Measurements from ENCODE around the gene PRKCI.
"Not testable (repeated sequence)": the region's sequence is repeated elsewhere in the genome, so short reads cannot be mapped to it uniquely, and the experiment has no call there.

Gene PRKCI

GRCh38 chr3:170221924-170222646 is at the start of gene PRKCI:
PRKCI (plus strand) TSS chr3:170222424; CDS start chr3:170222670, 246 bp downstream.
- Histone ChIP-seq H3K36me3 (ENCODE audit: insufficient read depth, insufficient read length, low read length) (peaks cover 3% of the 10 kb centered on the region), H3K9ac (ENCODE audit: insufficient read length, low read depth) (peak within 1 kb of the TSS; percentile 94), H3K9me3 (ENCODE audit: insufficient read depth, low read length) (peaks cover 5% of the 10 kb centered on the region; the same call in 1 of the 2 replicates), H3K4me3 (ENCODE audit: insufficient read length, low read depth) (peak within 1 kb of the TSS; percentile 55), H3K27me3 (ENCODE audit: insufficient read depth, insufficient read length) (no peaks in the 10 kb centered on the region), H3K4me1 (ENCODE audit: insufficient read depth, insufficient read length) (no peaks in the 10 kb centered on the region)
- TF ChIP-seq ZNF274 (IDR thresholded peaks at IDR 0.05; ENCODE audit: low read depth, low read length) (no peak), SUZ12 (IDR thresholded peaks at IDR 0.05; ENCODE audit: extremely low read depth, insufficient read depth, insufficient read length) (no peak)
- peak; percentile 96 for DNase-seq (ENCODE audit: low read depth, low spot score)

DNA sequence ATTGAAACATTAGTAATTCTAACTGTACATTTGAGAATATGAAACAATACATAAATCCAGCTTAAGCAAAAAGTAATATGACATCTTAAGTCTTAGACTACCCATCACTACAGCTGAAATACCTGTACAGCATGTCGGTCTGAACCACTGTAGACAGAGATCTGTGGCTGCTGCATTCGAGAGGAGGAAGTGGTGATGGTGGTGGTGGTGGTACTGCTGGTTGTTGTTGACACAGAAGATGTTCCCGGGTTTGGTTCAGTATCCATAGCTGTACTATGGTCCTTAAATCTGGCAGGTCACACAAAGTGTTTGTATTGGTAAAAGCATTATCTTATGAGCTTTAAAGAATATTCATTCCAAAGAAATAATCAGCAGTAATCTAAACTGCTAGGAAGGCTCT is 43.6 kb upstream of the PRKCI start:
- no peaks in the 10 kb centered on the region for H3K4me1 ChIP-seq (ENCODE audit: insufficient read depth, insufficient read length)
- TF ChIP-seq SUZ12 (IDR thresholded peaks at IDR 0.05; ENCODE audit: extremely low read depth, insufficient read depth, insufficient read length) = no peak
- no peak for TF ChIP-seq YY1 (IDR thresholded peaks at IDR 0.05; ENCODE audit: insufficient read depth, insufficient read length)
- no peak overlapping the region for H3K4me3 ChIP-seq (ENCODE audit: insufficient read length, low read depth)
- H3K36me3 ChIP-seq (ENCODE audit: insufficient read depth, insufficient read length, low read length) = peaks cover 52% of the 10 kb centered on the region
- H3K9ac ChIP-seq (ENCODE audit: insufficient read length, low read depth) = no peak overlapping the region
- H3K9me3 ChIP-seq (ENCODE audit: insufficient read depth, low read length) = no peaks in the 10 kb centered on the region
- no peak for DNase-seq (ENCODE audit: low read depth, low spot score)
- H3K27me3 ChIP-seq (ENCODE audit: insufficient read depth, insufficient read length) = no peaks in the 10 kb centered on the region

GRCh38 chr3:170179432-170179831 is 42.8 kb upstream of the PRKCI start:
- no peak overlapping the region for H3K4me3 ChIP-seq (ENCODE audit: insufficient read length, low read depth)
- DNase-seq (ENCODE audit: low read depth, low spot score) = no peak
- peak overlapping the region; percentile 94 for H3K9ac ChIP-seq (ENCODE audit: insufficient read length, low read depth)
- TF ChIP-seq YY1 (IDR thresholded peaks at IDR 0.05; ENCODE audit: insufficient read depth, insufficient read length) (no peak), SUZ12 (IDR thresholded peaks at IDR 0.05; ENCODE audit: extremely low read depth, insufficient read depth, insufficient read length) (no peak), ZNF274 (IDR thresholded peaks at IDR 0.05; ENCODE audit: low read depth, low read length) (no peak)
- H3K27me3 ChIP-seq (ENCODE audit: insufficient read depth, insufficient read length) = no peaks in the 10 kb centered on the region
- no peaks in the 10 kb centered on the region for H3K9me3 ChIP-seq (ENCODE audit: insufficient read depth, low read length)
- peaks cover 45% of the 10 kb centered on the region for H3K36me3 ChIP-seq (ENCODE audit: insufficient read depth, insufficient read length, low read length)
- no peaks in the 10 kb centered on the region for H3K4me1 ChIP-seq (ENCODE audit: insufficient read depth, insufficient read length)

GRCh38 chr3:170180079-170180907 is 41.9 kb upstream of the PRKCI start:
- H3K4me1 ChIP-seq (ENCODE audit: insufficient read depth, insufficient read length) = no peaks in the 10 kb centered on the region
- H3K9me3 ChIP-seq (ENCODE audit: insufficient read depth, low read length) = no peaks in the 10 kb centered on the region
- peak overlapping the region; percentile 94 for H3K9ac ChIP-seq (ENCODE audit: insufficient read length, low read depth)
- no peak for DNase-seq (ENCODE audit: low read depth, low spot score)
- H3K27me3 ChIP-seq (ENCODE audit: insufficient read depth, insufficient read length) = no peaks in the 10 kb centered on the region
- H3K4me3 ChIP-seq (ENCODE audit: insufficient read length, low read depth) = peak overlapping the region; percentile 91
- TF ChIP-seq YY1 (IDR thresholded peaks at IDR 0.05; ENCODE audit: insufficient read depth, insufficient read length) = no peak
- TF ChIP-seq ZNF274 (IDR thresholded peaks at IDR 0.05; ENCODE audit: low read depth, low read length) = no peak
- TF ChIP-seq SUZ12 (IDR thresholded peaks at IDR 0.05; ENCODE audit: extremely low read depth, insufficient read depth, insufficient read length) = no peak
- H3K36me3 ChIP-seq (ENCODE audit: insufficient read depth, insufficient read length, low read length) = peaks cover 37% of the 10 kb centered on the region

DNA sequence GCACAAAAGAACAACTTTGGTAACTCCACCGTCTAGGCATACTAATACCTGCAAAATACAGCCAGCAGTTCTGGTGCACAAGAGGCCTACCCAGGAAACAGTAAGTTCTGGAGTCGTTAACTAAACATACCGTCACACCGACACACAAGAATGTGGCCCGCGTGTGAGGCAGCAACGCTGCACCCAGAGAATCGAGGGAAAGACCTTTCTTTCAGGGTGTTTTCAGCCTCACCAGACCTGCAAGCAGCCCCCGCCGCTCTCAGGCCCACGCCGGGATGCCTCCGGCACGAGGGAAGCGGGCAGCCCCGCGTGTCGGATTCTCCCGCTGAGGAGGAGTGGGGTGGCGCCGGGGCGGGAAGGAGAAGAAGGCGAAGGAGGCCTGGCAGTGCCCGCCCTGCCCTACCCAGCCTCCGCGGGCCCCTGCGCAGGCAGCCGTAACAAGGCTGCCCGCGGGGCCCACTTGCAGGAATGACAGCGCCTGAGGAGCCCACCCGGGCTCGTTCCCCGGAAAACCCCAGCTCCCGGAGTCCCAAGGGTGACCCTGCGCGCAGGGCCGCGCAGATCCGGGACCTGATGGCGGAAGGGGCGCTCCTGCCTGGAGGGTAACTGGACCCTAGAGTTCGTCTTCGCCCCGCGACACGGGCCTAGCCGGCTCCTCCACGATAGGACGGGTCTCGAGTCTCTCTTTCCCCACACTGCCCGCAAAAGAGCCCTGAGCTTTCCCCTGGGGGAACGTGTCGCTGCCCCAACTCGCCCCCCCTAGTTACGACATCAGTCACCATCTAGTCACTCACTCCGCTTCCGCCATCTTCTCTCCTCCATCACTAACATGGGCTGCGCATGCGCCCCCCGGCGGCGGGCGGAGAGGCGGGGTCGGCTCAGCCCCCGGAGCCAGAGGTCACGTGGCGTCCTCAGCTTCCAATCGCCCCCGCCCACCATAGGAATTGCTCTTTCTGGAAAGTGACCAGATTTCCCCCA is 41.0 kb upstream of the PRKCI start, which contains the start of gene PHC3:
TSS of gene PHC3 (minus strand) at position 826 of the 978 bp plus-strand sequence. CDS start at position 808, 18 bp downstream.
- Histone ChIP-seq H3K9me3 (ENCODE audit: insufficient read depth, low read length) (no peaks in the 10 kb centered on the region), H3K4me1 (ENCODE audit: insufficient read depth, insufficient read length) (no peaks in the 10 kb centered on the region), H3K4me3 (ENCODE audit: insufficient read length, low read depth) (peak within 1 kb of the TSS; percentile 91), H3K27me3 (ENCODE audit: insufficient read depth, insufficient read length) (no peaks in the 10 kb centered on the region), H3K36me3 (ENCODE audit: insufficient read depth, insufficient read length, low read length) (peaks cover 29% of the 10 kb centered on the region), H3K9ac (ENCODE audit: insufficient read length, low read depth) (peak within 1 kb of the TSS; percentile 94)
- no peak for TF ChIP-seq ZNF274 (IDR thresholded peaks at IDR 0.05; ENCODE audit: low read depth, low read length)
- TF ChIP-seq YY1 (IDR thresholded peaks at IDR 0.05; ENCODE audit: insufficient read depth, insufficient read length) = peak; percentile 75
- TF ChIP-seq SUZ12 (IDR thresholded peaks at IDR 0.05; ENCODE audit: extremely low read depth, insufficient read depth, insufficient read length) = no peak
- DNase-seq (ENCODE audit: low read depth, low spot score) = peak; percentile 91

DNA sequence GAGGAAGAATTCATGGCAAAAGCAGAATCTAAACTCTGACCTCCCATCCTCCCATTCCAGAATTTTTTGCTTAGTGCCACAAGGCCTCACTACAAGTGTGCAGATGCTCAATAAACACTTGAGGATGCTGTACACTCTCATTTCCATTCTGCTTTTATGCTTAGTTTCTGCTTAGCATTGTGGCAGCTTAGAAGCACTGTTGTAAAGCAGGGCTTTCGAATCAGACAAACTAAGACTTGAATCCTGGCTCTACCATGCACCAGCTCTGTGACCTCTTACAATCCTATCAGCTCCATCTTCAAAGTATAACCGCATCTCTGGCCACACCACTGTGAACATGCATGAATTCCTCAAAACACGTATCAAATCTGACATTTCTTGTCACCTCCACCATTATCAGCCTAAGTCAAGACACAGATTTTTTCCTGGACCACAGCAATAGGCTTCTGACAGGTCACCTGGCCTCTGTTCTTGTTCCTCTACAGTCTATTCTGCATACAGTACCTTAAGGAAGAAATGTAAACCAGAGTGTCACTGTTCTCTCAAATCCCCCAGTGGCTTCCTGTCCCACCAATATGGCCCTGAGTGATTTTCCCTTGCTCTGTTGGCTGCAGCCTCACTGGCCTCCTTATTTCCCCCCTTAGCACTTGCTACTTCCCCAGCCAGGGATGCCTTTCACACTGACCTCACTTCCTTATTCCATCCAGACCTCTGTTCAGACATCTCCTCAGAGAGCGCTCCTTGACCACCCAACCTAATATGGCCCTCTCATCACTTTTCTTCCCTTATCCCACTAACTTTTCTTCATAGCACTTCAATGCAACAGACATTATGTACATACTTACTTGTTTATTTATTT is 32.6 kb upstream of the PRKCI start:
- Histone ChIP-seq H3K9me3 (ENCODE audit: insufficient read depth, low read length) (no peaks in the 10 kb centered on the region), H3K27me3 (ENCODE audit: insufficient read depth, insufficient read length) (no peaks in the 10 kb centered on the region), H3K36me3 (ENCODE audit: insufficient read depth, insufficient read length, low read length) (no peaks in the 10 kb centered on the region), H3K4me1 (ENCODE audit: insufficient read depth, insufficient read length) (no peaks in the 10 kb centered on the region), H3K4me3 (ENCODE audit: insufficient read length, low read depth) (no peak overlapping the region), H3K9ac (ENCODE audit: insufficient read length, low read depth) (no peak overlapping the region)
- DNase-seq (ENCODE audit: low read depth, low spot score) = no peak
- TF ChIP-seq YY1 (IDR thresholded peaks at IDR 0.05; ENCODE audit: insufficient read depth, insufficient read length) (no peak), SUZ12 (IDR thresholded peaks at IDR 0.05; ENCODE audit: extremely low read depth, insufficient read depth, insufficient read length) (no peak), ZNF274 (IDR thresholded peaks at IDR 0.05; ENCODE audit: low read depth, low read length) (no peak)

DNA sequence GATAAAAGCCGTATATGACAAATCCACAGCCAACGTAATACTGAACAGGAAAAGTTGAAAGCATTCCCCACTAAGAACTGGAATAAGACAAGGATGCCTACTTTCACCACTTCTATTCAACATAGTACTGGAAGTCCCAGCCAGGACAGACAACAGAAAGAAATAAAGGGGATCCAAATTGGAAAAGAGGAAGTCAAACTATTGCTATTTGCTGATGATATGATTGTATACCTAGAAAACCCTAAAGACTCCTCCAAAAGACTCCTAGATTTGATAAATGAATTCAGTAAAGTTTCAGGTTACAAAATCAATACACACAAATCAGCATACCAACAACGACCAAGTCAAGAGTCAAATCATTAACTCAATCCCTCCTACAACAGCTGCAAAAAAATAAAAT is 26.5 kb upstream of the PRKCI start:
- not testable (repeated sequence) for H3K9me3 ChIP-seq (ENCODE audit: insufficient read depth, low read length); H3K4me3 ChIP-seq (ENCODE audit: insufficient read length, low read depth); H3K27me3 ChIP-seq (ENCODE audit: insufficient read depth, insufficient read length); H3K4me1 ChIP-seq (ENCODE audit: insufficient read depth, insufficient read length); DNase-seq (ENCODE audit: low read depth, low spot score); H3K36me3 ChIP-seq (ENCODE audit: insufficient read depth, insufficient read length, low read length); H3K9ac ChIP-seq (ENCODE audit: insufficient read length, low read depth)

Data from NT2/D1 (cell line).